IMR-90 (cell line): ENCODE data around the gene EXOC3L4. TPM values are rescaled to one million over a fixed set of nuclear protein-coding genes. Genes with fewer than 3 reads are reported as not detected.

Experiments used
- ATAC-seq: fragments of 200-7000 bp; cut with Tn5 transposase; 2 replicates; pipeline ENCODE4 v1.9.1; 2020; ENCODE audit warnings: low read depth, mild to moderate bottlenecking, moderate library complexity
- BruUV-seq: library from RNA; stranded (reverse); fragments of 400-500 nt; replicated peaks from 2 replicates; lab custom pipeline; 2021; lab: Mats Ljungman, UMichigan
- CTCF ChIA-PET: fragments of 300-600 bp; formaldehyde crosslinking; extraction: SDS; loops from one replicate; lab custom pipeline; 2021; ENCODE audit warnings: antibody characterized with exemption; lab: Yijun Ruan, JAX
- POLR2A ChIA-PET: fragments of 300-600 bp; sonication (Branson Sonifier 250); formaldehyde crosslinking; loops from one replicate; lab custom pipeline; 2022; ENCODE audit warnings: antibody characterized with exemption; ENCODE audit not compliant: unreplicated experiment; lab: Charles Lee
- DNase-seq: peaks from one replicate; pipeline ENCODE4 v3.0.0; 2013
- H2AFZ ChIP-seq: replicated peaks from 2 replicates; pipeline ENCODE3; 2013; ENCODE audit warnings: low read length, mild to moderate bottlenecking; ENCODE audit not compliant: poor library complexity
- H2AK5ac ChIP-seq: 2 replicates; pipeline ENCODE4 v1.6.1; 2013; ENCODE audit warnings: low read depth, low read length, inconsistent platforms
- H2AK9ac ChIP-seq: replicated peaks from 2 replicates; pipeline ENCODE3; 2013; ENCODE audit warnings: mild to moderate bottlenecking, low read depth, low read length, moderate library complexity; ENCODE audit not compliant: poor library complexity
- H2BK120ac ChIP-seq: 2 replicates; pipeline ENCODE4 v1.6.1; 2013; ENCODE audit warnings: low read depth, low read length, inconsistent platforms
- H2BK15ac ChIP-seq: 3 replicates; pipeline ENCODE4 v1.6.1; 2013; ENCODE audit warnings: low read depth, low read length, inconsistent platforms
- H2BK20ac ChIP-seq: 2 replicates; pipeline ENCODE4 v1.6.1; 2013; ENCODE audit warnings: low read depth, mild to moderate bottlenecking, inconsistent platforms, low read length, moderate library complexity
- H2BK5ac ChIP-seq: 2 replicates; pipeline ENCODE4 v1.6.1; 2013; ENCODE audit warnings: mild to moderate bottlenecking, low read depth, low read length, inconsistent platforms; ENCODE audit not compliant: poor library complexity, severe bottlenecking
- H3K14ac ChIP-seq: replicated peaks from 2 replicates; pipeline ENCODE4 v1.6.1; 2013; ENCODE audit warnings: low read depth, low read length, inconsistent platforms
- H3K18ac ChIP-seq: 2 replicates; pipeline ENCODE4 v1.6.1; 2013; ENCODE audit warnings: low read depth, low read length, control low read depth
- H3K23ac ChIP-seq: 2 replicates; pipeline ENCODE4 v1.6.1; 2013; ENCODE audit warnings: low read depth, low read length, inconsistent platforms
- H3K27ac ChIP-seq: 2 replicates; pipeline ENCODE4 v1.5.1; 2013; ENCODE audit warnings: mild to moderate bottlenecking, control low read depth, low read length; ENCODE audit not compliant: insufficient read depth
- H3K27me3 ChIP-seq: 2 replicates; pipeline ENCODE4 v1.6.1; 2013; ENCODE audit warnings: low read length; ENCODE audit not compliant: control insufficient read depth, insufficient read depth
- H3K36me3 ChIP-seq: 2 replicates; pipeline ENCODE4 v1.6.1; 2013; ENCODE audit warnings: low read length, mixed read lengths; ENCODE audit not compliant: control insufficient read depth, insufficient read depth
- H3K4ac ChIP-seq: 2 replicates; pipeline ENCODE4 v1.6.1; 2013; ENCODE audit warnings: low read depth, low read length, inconsistent platforms
- H3K4me1 ChIP-seq: 2 replicates; pipeline ENCODE4 v1.6.1; 2013; ENCODE audit warnings: low read length, mixed read lengths; ENCODE audit not compliant: control insufficient read depth, insufficient read depth
- H3K4me2 ChIP-seq: 2 replicates; pipeline ENCODE4 v1.6.1; 2013; ENCODE audit warnings: low read depth, mild to moderate bottlenecking, control low read depth, low read length, moderate library complexity
- H3K4me3 ChIP-seq: 2 replicates; pipeline ENCODE4 v1.5.1; 2013; ENCODE audit warnings: low read depth, mild to moderate bottlenecking, control low read depth, low read length, moderate library complexity; ENCODE audit not compliant: insufficient read depth
- H3K56ac ChIP-seq: 2 replicates; pipeline ENCODE4 v1.6.1; 2013; ENCODE audit warnings: low read length, inconsistent platforms; ENCODE audit not compliant: insufficient read depth; ENCODE audit errors: extremely low read depth
- H3K79me1 ChIP-seq, 2 experiments: 2 replicates each; pipeline ENCODE4 v1.6.1; 2013; ENCODE audit warnings: low read length in 2 of 2, inconsistent platforms in 1 of 2, low read depth in 1 of 2
- H3K9ac ChIP-seq: 2 replicates; pipeline ENCODE4 v1.6.1; 2013; ENCODE audit warnings: low read depth, low read length, control low read depth
- H3K9me1 ChIP-seq: 2 replicates; pipeline ENCODE4 v1.6.1; 2013; ENCODE audit warnings: low read length, inconsistent platforms; ENCODE audit not compliant: insufficient read depth
- H3K9me3 ChIP-seq: 2 replicates; pipeline ENCODE4 v1.6.1; 2013; ENCODE audit warnings: low read length; ENCODE audit not compliant: control insufficient read depth, insufficient read depth
- H4K20me1 ChIP-seq: 2 replicates; pipeline ENCODE4 v1.6.1; 2013; ENCODE audit warnings: low read length, inconsistent platforms; ENCODE audit not compliant: insufficient read depth
- H4K5ac ChIP-seq: 2 replicates; pipeline ENCODE4 v1.6.1; 2013; ENCODE audit warnings: mild to moderate bottlenecking, low read depth, low read length, control low read depth
- H4K8ac ChIP-seq, 2 experiments: 2 replicates each; pipeline ENCODE4 v1.6.1; 2013; ENCODE audit warnings: low read depth in 2 of 2, low read length in 2 of 2, control low read depth in 1 of 2, inconsistent platforms in 1 of 2
- H4K91ac ChIP-seq: 2 replicates; pipeline ENCODE4 v1.6.1; 2013; ENCODE audit warnings: low read depth, low read length, inconsistent platforms; ENCODE audit not compliant: insufficient read depth
- NFE2L2 ChIP-seq: fragments of 150-350 bp; IDR thresholded peaks from 2 replicates; pipeline ENCODE4 v1.6.1; 2016; ENCODE audit warnings: low read depth, mild to moderate bottlenecking, low read length
- WGBS, 2 experiments: methylation state at CpG; one replicate each; pipeline versions ENCODE4 v1.1.5 to v1.1.7; 2013; ENCODE audit warnings: missing lambda C conversion rate in 2 of 2; ENCODE audit not compliant: insufficient read length in 1 of 2; ENCODE audit errors: extremely low coverage in 2 of 2; 5-methylcytosine and 5-hydroxymethylcytosine counted together
- dilution Hi-C: fragments of 300-500 bp; cut with HindIII; formaldehyde crosslinking; loops from one replicate; pipeline ENCODE4 v1.14.3; 2018; ENCODE audit warnings: low sequenced_read_pairs; ENCODE audit not compliant: unreplicated experiment
- in situ Hi-C: fragments of 300-500 bp; cut with MboI; formaldehyde crosslinking; loops from 3 replicates; pipeline ENCODE4 v1.14.3; 2019; ENCODE audit warnings: low sequenced_read_pairs, inconsistent platforms, mixed read lengths
- intact Hi-C: fragments of 100-400 bp; cut with micrococcal nuclease; formaldehyde crosslinking; loops from 2 replicates; pipeline ENCODE4 v1.10.0; 2022
- polyA plus RNA-seq, 3 experiments: library from polyadenylated mRNA; depleted of rRNA; stranded (reverse); fragments of >200 nt; gene quantifications; 2 replicates each; pipeline ENCODE4 v1.2.3, GENCODE V29; 2012; ENCODE audit warnings: low replicate concordance in 1 of 3
- total RNA-seq: library from RNA; depleted of rRNA; stranded (reverse); fragments of >200 nt; gene quantifications from 2 replicates; pipeline ENCODE4 v1.2.3, GENCODE V29; 2012
- TF ChIP-seq, protein P1 (sequence below): conservative IDR thresholded peaks from 2 replicates; pipeline ENCODE4 v1.5.1; 2012; ENCODE audit warnings: mild to moderate bottlenecking, low read depth, low read length, improper control_type of control experiment

The EXOC3L4 gene
- total and polyA plus RNA-seq, 2 of the 4 experiments (the other 2 are of a cell fraction), result not detected

DNA sequence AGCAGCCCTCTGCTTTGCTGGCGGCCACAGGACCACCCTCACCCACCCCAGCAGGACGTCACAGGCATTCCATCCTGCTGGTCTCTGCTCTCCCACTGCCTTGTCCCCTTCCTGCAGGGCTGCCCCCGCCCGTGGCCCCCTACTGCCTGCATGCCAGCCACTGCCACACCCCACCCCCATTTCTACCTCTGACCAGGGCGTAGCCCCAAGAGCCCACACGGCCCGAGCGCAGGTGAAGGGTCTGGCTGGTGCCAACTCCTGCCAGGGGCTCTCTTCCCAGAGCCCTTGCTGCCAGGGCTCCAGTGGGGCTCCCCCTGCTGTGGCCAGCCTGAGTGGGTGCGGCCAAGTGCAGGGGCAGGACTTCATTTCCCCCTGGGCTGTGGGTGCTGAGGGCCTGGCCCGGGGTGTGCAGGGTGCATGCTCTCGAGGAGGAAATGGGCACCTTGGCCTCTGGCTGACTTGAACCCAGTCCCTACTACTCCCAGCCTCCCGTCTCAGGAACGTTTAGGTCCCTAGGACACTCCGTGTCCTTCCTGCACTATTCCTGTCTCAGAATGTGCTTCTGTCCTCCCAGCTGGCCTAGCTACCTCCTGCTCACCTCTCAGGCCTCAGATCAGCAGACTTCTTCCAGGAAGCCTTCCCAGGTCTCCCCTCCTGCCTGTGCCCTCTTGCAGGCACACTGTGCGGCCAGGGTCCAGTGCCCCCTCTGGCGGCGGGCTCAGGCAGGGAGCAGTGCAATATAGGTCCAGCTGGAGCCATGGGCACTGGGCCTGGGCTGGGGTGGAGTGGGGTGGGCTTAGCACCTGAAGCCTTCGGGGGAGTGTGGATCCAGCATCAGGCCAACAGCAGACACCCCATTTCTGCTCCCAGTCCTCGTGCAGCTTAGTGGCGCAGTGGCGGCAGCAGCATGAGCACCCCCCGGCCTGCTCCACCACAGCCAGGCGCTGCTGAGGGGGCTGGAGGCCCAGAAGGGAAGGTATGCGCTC is 9.1 kb upstream of the EXOC3L4 start:
- Histone ChIP-seq H2BK5ac (no peak overlapping the region), H2AFZ (no peak overlapping the region), H4K91ac (no peak overlapping the region), H4K20me1 (no peaks in the 10 kb centered on the region), H3K18ac (no peak overlapping the region), H3K14ac (no peak overlapping the region), H3K4ac (no peak overlapping the region), H2AK5ac (no peak overlapping the region), H3K9me1 (no peaks in the 10 kb centered on the region), H3K23ac (no peak overlapping the region), H4K5ac (no peak overlapping the region), H2BK20ac (no peak overlapping the region), H4K8ac (no peak overlapping the region), H3K4me2 (no peak overlapping the region), H2BK15ac (no peak overlapping the region), H3K36me3 (no peaks in the 10 kb centered on the region), H3K27ac (no peak overlapping the region), H3K4me3 (no peak overlapping the region), H2BK120ac (no peak overlapping the region), H2AK9ac (peak overlapping the region; percentile 61), H3K27me3 (peaks cover 57% of the 10 kb centered on the region), H3K9me3 (peaks cover 2% of the 10 kb centered on the region; the same call in 1 of the 2 replicates), H3K56ac (no peak overlapping the region), H3K9ac (no peak overlapping the region), H3K4me1 (peaks cover 3% of the 10 kb centered on the region; the same call in 1 of the 2 replicates), H3K79me1 (no peaks in the 10 kb centered on the region)
- CTCF ChIA-PET, result interaction anchor here (1.1 kb wide), 1 partner anchor 11 kb away, joined by 3 read pairs; no protein-coding TSS in a partner anchor
- no TSS peak for BruUV-seq
- intact Hi-C loops (no loop called here), dilution Hi-C loops (no loop called here), in situ Hi-C loops (no loop called here)
- no peak for ATAC-seq
- no peak for DNase-seq
- TF ChIP-seq NFE2L2, result no peak
- TF ChIP-seq, protein P1, sequence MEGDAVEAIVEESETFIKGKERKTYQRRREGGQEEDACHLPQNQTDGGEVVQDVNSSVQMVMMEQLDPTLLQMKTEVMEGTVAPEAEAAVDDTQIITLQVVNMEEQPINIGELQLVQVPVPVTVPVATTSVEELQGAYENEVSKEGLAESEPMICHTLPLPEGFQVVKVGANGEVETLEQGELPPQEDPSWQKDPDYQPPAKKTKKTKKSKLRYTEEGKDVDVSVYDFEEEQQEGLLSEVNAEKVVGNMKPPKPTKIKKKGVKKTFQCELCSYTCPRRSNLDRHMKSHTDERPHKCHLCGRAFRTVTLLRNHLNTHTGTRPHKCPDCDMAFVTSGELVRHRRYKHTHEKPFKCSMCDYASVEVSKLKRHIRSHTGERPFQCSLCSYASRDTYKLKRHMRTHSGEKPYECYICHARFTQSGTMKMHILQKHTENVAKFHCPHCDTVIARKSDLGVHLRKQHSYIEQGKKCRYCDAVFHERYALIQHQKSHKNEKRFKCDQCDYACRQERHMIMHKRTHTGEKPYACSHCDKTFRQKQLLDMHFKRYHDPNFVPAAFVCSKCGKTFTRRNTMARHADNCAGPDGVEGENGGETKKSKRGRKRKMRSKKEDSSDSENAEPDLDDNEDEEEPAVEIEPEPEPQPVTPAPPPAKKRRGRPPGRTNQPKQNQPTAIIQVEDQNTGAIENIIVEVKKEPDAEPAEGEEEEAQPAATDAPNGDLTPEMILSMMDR, result 0 out of 2 replicates have a peak, but pooled peaks have one; percentile 8
- POLR2A ChIA-PET, result no interaction called here
- 84% methylated on average over 12 of the region's 24 CpGs; no CpG with 5 or more reads in 1 of the 2 experiments for WGBS, 2 experiments
